AG09309 (cell line): ENCODE measurements around the gene TFCP2L1.

Experiments
- DNase-seq: peaks from one replicate; pipeline ENCODE4 v3.0.0-alpha.2; 2010; ENCODE audit warnings: low read depth
- H3K4me3 ChIP-seq: 2 replicates; pipeline ENCODE4 v1.5.1; 2011; ENCODE audit warnings: mild to moderate bottlenecking, low read depth, low read length, moderate library complexity; ENCODE audit not compliant: control insufficient read depth
- TF ChIP-seq, protein P1 (sequence below): IDR thresholded peaks from 2 replicates; pipeline ENCODE4 v1.5.1; 2011; ENCODE audit warnings: mild to moderate bottlenecking, low read depth, low read length, inconsistent platforms; ENCODE audit not compliant: insufficient read depth, control insufficient read depth; ENCODE audit errors: missing control alignments

TFCP2L1 gene

DNA sequence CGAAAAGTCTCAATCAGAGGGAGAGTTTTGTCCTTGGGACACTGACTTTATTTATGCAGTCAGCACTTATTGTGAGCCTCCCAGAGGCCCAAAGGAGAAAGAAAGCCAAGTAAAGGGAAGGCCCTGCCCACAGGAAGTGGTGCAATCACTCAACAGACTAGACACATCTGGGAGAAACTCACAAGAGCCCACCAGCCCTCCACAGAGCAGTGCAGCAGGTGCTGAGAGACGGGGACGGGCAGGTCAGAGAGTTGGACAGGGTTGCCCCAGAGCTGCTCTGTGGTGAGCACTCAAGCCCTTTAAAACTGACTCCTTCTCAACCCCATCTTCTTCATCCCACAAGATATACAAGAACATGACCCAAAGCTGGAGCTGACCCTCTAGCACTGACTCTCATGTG is 96.0 kb downstream of the TFCP2L1 start:
- TF ChIP-seq, protein P1, sequence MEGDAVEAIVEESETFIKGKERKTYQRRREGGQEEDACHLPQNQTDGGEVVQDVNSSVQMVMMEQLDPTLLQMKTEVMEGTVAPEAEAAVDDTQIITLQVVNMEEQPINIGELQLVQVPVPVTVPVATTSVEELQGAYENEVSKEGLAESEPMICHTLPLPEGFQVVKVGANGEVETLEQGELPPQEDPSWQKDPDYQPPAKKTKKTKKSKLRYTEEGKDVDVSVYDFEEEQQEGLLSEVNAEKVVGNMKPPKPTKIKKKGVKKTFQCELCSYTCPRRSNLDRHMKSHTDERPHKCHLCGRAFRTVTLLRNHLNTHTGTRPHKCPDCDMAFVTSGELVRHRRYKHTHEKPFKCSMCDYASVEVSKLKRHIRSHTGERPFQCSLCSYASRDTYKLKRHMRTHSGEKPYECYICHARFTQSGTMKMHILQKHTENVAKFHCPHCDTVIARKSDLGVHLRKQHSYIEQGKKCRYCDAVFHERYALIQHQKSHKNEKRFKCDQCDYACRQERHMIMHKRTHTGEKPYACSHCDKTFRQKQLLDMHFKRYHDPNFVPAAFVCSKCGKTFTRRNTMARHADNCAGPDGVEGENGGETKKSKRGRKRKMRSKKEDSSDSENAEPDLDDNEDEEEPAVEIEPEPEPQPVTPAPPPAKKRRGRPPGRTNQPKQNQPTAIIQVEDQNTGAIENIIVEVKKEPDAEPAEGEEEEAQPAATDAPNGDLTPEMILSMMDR: no peak
- DNase-seq: no peak
- H3K4me3 ChIP-seq: no peak overlapping the region

DNA sequence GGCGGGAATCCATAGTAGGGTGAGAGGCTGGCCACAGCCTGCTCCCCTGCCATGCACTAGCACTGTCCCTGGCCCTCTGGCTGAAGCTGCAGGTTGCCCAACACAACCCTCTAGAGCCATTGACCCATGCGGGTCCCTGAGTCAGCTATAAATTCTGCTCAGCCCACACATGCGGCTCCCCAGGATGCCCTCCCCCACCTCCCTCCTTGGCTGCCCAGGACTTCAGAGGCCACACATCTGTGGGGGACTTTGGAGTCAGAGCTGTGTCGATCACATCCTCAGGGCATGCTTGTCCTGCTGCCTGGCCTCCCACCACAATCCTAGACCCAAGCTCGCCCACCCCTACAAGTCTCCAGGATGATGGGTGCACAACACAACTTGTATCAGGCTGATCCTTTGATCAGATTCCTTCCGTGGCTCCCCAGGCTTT is 97.0 kb downstream of the TFCP2L1 start:
- TF ChIP-seq, protein P1: no peak
- no peak for DNase-seq
- no peak overlapping the region for H3K4me3 ChIP-seq

DNA sequence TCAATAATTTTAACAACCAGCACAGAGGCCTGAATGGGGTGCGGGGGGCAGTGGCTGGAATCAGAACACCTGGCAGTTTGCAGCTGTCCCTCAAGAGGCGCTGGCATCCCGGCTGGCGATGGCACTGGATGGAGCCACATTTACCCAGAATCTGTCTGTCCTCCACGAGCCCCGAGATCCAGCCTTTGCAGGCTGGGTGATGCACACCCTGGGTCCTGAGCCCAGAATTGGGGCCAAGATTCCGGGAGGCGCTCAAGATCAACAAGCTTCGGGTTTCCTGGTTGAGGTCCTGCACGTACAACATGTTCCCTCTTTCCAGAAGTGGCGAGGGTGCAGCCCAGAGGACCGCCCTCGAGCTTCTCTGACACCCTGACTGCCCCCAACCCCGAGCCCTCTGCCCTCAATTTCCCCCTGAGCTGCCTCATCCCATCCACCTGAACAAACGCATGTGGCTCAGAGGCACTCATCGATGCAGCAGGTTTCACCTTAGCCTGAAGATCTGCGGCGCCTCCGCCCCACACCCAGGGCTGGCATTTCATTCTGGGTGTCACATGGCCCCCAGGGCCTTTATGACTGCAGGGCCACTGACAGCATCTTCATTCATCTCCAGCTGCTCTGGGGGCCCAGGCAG is 97.5 kb downstream of the TFCP2L1 start:
- TF ChIP-seq, protein P1: no peak
- no peak overlapping the region for H3K4me3 ChIP-seq
- DNase-seq: no peak

- H3K4me3 ChIP-seq: no peak overlapping the region
- DNase-seq: no peak
- TF ChIP-seq, protein P1: no peak
Observed at GRCh38 chr2:121186261-121186660, 98.7 kb downstream of the TFCP2L1 start.

GRCh38 chr2:121185571-121186074 is 99.4 kb downstream of the TFCP2L1 start:
- TF ChIP-seq, protein P1: no peak
- DNase-seq: no peak

DNA sequence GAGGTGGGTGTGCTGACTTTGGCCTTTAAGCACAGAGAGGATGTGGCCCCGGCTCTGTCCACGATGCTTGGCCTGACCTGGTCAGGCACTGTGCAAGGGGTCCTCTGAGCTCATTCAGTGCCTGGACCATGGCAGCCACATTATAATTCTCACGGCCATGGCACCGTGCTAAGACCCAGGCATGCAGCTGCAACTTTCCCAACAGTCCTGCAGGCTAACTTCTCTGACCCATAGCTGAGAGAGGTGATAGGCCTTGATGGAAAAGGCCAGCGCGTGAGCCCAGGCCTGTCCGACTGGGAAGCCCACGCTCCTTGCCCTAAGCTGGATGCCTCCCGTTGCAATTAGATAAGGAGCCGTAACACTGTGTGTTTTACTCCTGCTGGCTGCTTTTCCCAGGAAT is 99.9 kb downstream of the TFCP2L1 start:
- no peak overlapping the region for H3K4me3 ChIP-seq
- TF ChIP-seq, protein P1: no peak
- DNase-seq: no peak

More at GRCh38 chr2:121185571-121186074, 99.4 kb downstream of the TFCP2L1 start:
- H3K4me3 ChIP-seq: no peak overlapping the region
